Central memory CD8-positive, alpha-beta T cell (primary cell): ENCODE data around the gene MALAT1.

Experiments
- ATAC-seq: fragments of 150-1000 bp; cut with Tn5 transposase; replicated peaks from 2 replicates; pipeline ENCODE4 v1.10.0; 2022; ENCODE audit warnings: mild to moderate bottlenecking, moderate FRiP score, moderate number of reproducible peaks; ENCODE audit not compliant: poor library complexity, severe bottlenecking; ENCODE audit errors: extremely low read depth
- DNase-seq, 2 donors: peaks; one replicate each; pipeline ENCODE4 v3.0.0; 2021; ENCODE audit warnings: low spot score in 2 of 2
- H3K27ac Mint-ChIP-seq: one replicate; pipeline ENCODE4 v1.8.0; 2022; ENCODE audit warnings: low read depth, mild to moderate bottlenecking, moderate library complexity, mixed read lengths
- H3K27me3 Mint-ChIP-seq: one replicate; pipeline ENCODE4 v1.8.0; 2022; ENCODE audit warnings: mixed read lengths
- H3K36me3 Mint-ChIP-seq: one replicate; pipeline ENCODE4 v1.8.0; 2022; ENCODE audit warnings: mild to moderate bottlenecking, moderate library complexity, mixed read lengths; ENCODE audit not compliant: insufficient read depth
- H3K4me1 Mint-ChIP-seq: one replicate; pipeline ENCODE4 v1.8.0; 2022; ENCODE audit warnings: mixed read lengths
- H3K4me3 Mint-ChIP-seq: one replicate; pipeline ENCODE4 v1.8.0; 2022; ENCODE audit warnings: mild to moderate bottlenecking, moderate library complexity, mixed read lengths
- H3K9me3 Mint-ChIP-seq: one replicate; pipeline ENCODE4 v1.8.0; 2022; ENCODE audit warnings: mixed read lengths

MALAT1 gene

GRCh38 chr11:65486570-65487466, 12.0 kb upstream of the MALAT1 start:
- Mint-ChIP-seq H3K27me3 (no peaks in the 10 kb centered on the region), H3K27ac (no peak overlapping the region), H3K9me3 (no peaks in the 10 kb centered on the region), H3K4me3 (no peak overlapping the region), H3K4me1 (no peaks in the 10 kb centered on the region), H3K36me3 (peaks cover 2% of the 10 kb centered on the region)
- ATAC-seq (no peak), DNase-seq (no peak)

- peaks cover 5% of the 10 kb centered on the region for H3K4me1 Mint-ChIP-seq
- ATAC-seq (no peak), DNase-seq (no peak)
- no peaks in the 10 kb centered on the region for H3K9me3 Mint-ChIP-seq
- no peaks in the 10 kb centered on the region for H3K27me3 Mint-ChIP-seq
- no peak overlapping the region for H3K4me3 Mint-ChIP-seq
- H3K36me3 Mint-ChIP-seq, result peaks cover 2% of the 10 kb centered on the region
- no peak overlapping the region for H3K27ac Mint-ChIP-seq
Measured at GRCh38 chr11:65487467-65488272, 11.2 kb upstream of the MALAT1 start.

DNA sequence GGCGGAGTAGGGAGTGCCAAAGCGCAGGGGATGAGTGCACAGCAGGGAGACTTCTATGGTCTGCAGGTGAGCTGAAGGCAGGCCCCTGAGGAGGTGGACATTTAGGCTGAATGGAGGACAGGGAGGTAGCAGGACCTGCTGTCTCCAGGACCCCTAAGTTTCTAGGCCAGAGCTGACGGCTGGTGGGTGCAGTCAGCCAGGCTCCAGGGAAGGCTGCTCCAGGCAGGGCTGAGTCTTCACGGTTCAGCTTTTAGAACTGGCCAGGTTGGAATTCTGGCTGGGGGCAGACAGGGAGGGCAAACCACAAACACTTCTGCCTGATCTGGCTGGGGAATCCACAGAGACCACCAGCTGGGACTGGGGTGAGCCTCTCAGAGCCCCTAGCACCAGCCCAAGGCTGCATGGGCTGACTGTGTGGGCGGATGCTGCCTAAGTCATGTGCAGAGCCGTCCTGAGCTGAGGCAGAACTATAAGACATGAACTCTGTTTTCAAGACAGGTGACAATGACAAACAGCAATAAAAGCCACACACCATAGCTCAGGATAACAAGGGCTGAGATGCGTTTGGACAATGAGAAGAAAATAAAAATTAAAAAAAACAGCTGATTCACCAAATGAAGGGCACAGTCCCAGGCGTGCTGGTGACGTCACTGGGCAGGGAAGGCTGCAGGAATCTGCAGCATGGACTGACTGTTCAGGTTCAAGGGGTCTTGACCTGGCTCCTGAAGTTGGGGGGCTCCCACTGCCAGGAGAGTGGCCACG, 10.4 kb upstream of the MALAT1 start:
- Mint-ChIP-seq H3K9me3 (no peaks in the 10 kb centered on the region), H3K4me1 (peaks cover 13% of the 10 kb centered on the region), H3K27me3 (no peaks in the 10 kb centered on the region), H3K4me3 (no peak overlapping the region), H3K27ac (no peak overlapping the region), H3K36me3 (peaks cover 2% of the 10 kb centered on the region)
- no peak for ATAC-seq
- no peak for DNase-seq

- Mint-ChIP-seq H3K9me3 (no peaks in the 10 kb centered on the region), H3K27me3 (no peaks in the 10 kb centered on the region), H3K27ac (no peak overlapping the region), H3K4me1 (peaks cover 13% of the 10 kb centered on the region), H3K4me3 (no peak overlapping the region), H3K36me3 (peaks cover 2% of the 10 kb centered on the region)
- ATAC-seq (no peak), DNase-seq (no peak)
Measured at GRCh38 chr11:65489035-65489705, 9.7 kb upstream of the MALAT1 start.

GRCh38 chr11:65489706-65490320, 9.0 kb upstream of the MALAT1 start:
- peaks cover 2% of the 10 kb centered on the region for H3K36me3 Mint-ChIP-seq
- no peak for ATAC-seq
- H3K27ac Mint-ChIP-seq, result no peak overlapping the region
- no peaks in the 10 kb centered on the region for H3K9me3 Mint-ChIP-seq
- no peaks in the 10 kb centered on the region for H3K27me3 Mint-ChIP-seq
- DNase-seq, result no peak
- H3K4me1 Mint-ChIP-seq, result peaks cover 18% of the 10 kb centered on the region
- H3K4me3 Mint-ChIP-seq, result no peak overlapping the region

- no peak overlapping the region for H3K27ac Mint-ChIP-seq
- no peak overlapping the region for H3K4me3 Mint-ChIP-seq
- H3K27me3 Mint-ChIP-seq, result no peaks in the 10 kb centered on the region
- peaks cover 5% of the 10 kb centered on the region for H3K36me3 Mint-ChIP-seq
- DNase-seq (no peak), ATAC-seq (no peak)
- no peaks in the 10 kb centered on the region for H3K9me3 Mint-ChIP-seq
- peaks cover 19% of the 10 kb centered on the region for H3K4me1 Mint-ChIP-seq
Measured at GRCh38 chr11:65491163-65491465, 7.7 kb upstream of the MALAT1 start.

DNA sequence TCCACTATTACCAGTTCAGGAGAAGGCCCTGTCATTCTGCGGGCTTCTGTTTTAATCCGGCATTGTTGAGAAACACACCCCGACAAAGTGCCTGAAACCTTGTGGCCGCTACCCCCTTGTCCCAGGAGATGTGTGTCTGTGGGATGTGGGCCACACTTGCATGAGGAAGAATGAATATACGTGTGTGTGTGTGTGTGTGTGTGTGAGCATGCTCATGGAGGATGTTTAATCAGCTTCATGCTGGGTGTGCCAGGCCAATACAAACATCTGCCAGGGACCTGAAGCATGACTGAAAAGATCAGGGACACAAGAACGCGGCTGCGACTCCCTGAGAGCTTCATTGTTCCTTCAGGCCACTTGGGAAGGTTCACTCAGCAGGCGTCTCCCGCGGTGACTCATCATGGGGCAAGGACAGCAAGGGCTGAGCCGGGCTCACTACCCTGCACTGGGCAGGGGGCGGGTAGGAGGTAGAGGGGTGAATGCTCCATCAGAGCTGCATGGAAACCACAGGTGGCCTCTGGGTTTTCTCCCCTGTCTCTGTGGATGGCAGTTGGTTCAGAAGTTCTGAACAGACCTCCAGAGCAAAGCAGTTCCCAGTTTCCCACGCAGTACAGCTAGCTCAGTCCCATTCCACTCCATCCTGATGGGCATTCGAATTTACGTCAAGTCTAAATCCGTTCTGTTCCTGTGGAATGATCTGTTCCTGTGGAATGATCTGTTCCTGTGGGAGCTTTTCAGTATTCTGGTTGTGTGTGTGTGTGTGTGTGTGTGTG, 7.0 kb upstream of the MALAT1 start:
- Mint-ChIP-seq H3K27me3 (no peaks in the 10 kb centered on the region), H3K4me1 (peaks cover 26% of the 10 kb centered on the region), H3K9me3 (no peaks in the 10 kb centered on the region), H3K4me3 (no peak overlapping the region), H3K36me3 (peaks cover 5% of the 10 kb centered on the region), H3K27ac (no peak overlapping the region)
- no peak for DNase-seq
- ATAC-seq, result no peak

- Mint-ChIP-seq H3K4me3 (no peak overlapping the region), H3K36me3 (peaks cover 5% of the 10 kb centered on the region), H3K9me3 (no peaks in the 10 kb centered on the region), H3K27me3 (no peaks in the 10 kb centered on the region), H3K4me1 (peaks cover 31% of the 10 kb centered on the region), H3K27ac (no peak overlapping the region)
- ATAC-seq (no peak), DNase-seq (no peak)
Measured at GRCh38 chr11:65492387-65492636, 6.5 kb upstream of the MALAT1 start.

DNA sequence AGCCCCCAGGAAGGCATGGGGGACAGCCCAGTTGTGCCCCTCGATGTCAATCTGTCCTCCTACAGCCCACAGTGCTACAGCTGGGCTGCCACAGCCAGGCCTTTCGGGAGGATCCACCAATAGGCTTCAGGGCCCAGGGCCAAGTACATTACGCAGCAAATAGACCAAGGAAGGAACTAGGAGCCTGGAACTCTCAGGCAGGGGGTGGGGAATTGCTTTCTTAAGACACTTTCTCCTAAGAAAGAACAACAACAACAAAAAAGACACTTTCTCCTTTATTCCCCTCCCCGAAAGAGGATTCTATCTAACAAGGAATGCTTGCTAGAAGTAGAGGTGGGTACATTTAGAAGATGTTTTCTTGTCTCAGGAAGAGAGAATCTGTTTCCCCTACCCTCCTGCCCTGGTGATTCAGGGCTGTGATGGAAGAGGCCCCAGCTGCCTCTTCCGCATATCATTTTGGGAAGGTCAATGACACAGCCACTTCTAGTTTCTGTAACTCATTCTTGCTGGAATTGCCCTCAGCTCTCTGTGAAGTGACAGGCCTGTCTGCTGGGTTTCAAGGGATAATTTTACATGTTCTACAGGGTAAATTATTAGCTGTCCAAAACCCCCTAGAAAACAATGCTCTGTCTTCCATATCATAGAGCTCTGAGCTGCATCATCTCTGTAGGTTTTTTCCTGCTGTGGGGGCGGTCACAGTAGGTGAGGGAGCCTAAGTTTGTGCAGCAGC, 6.0 kb upstream of the MALAT1 start:
- no peak for DNase-seq
- H3K4me1 Mint-ChIP-seq, result peaks cover 32% of the 10 kb centered on the region
- peaks cover 5% of the 10 kb centered on the region for H3K36me3 Mint-ChIP-seq
- H3K27ac Mint-ChIP-seq, result peak overlapping the region; percentile 49
- H3K9me3 Mint-ChIP-seq, result no peaks in the 10 kb centered on the region
- ATAC-seq, result no peak
- no peak overlapping the region for H3K4me3 Mint-ChIP-seq
- H3K27me3 Mint-ChIP-seq, result no peaks in the 10 kb centered on the region

GRCh38 chr11:65493367-65494176, 5.3 kb upstream of the MALAT1 start:
- Mint-ChIP-seq H3K4me1 (peaks cover 32% of the 10 kb centered on the region), H3K27me3 (no peaks in the 10 kb centered on the region), H3K27ac (peak overlapping the region; percentile 49), H3K36me3 (peaks cover 5% of the 10 kb centered on the region), H3K9me3 (no peaks in the 10 kb centered on the region), H3K4me3 (no peak overlapping the region)
- no peak for ATAC-seq
- no peak for DNase-seq
